DOHH2 (cell line): ENCODE results near the gene GIT1.

Experiments used
- H3F3A ChIP-seq: fragments of 200-600 bp; sonication (generic), shearing (Covaris generic); 2 replicates; pipeline ENCODE4 v1.6.0; 2016; ENCODE audit warnings: antibody characterized with exemption, mild to moderate bottlenecking; ENCODE audit not compliant: control insufficient read depth, insufficient read depth
- H3K27ac ChIP-seq: fragments of 200-600 bp; sonication (generic); 2 replicates; pipeline ENCODE4 v1.5.1; 2014; ENCODE audit warnings: low read depth, mild to moderate bottlenecking, low read length, moderate library complexity
- H3K27me3 ChIP-seq: fragments of 200-600 bp; sonication (generic); 2 replicates; pipeline ENCODE4 v1.6.1; 2014; ENCODE audit warnings: mild to moderate bottlenecking, low read length, mixed read lengths; ENCODE audit not compliant: control insufficient read depth
- H3K36me3 ChIP-seq: fragments of 200-600 bp; sonication (generic); 2 replicates; pipeline ENCODE4 v1.6.1; 2014; ENCODE audit warnings: mild to moderate bottlenecking, low read length, moderate library complexity, mixed read lengths; ENCODE audit not compliant: control insufficient read depth
- H3K4me1 ChIP-seq: fragments of 200-600 bp; sonication (generic); 2 replicates; pipeline ENCODE4 v1.6.1; 2014; ENCODE audit warnings: mild to moderate bottlenecking, low read length, mixed read lengths; ENCODE audit not compliant: control insufficient read depth
- H3K4me2 ChIP-seq: fragments of 200-600 bp; sonication (generic); 2 replicates; pipeline ENCODE4 v1.6.0; 2014; ENCODE audit warnings: mild to moderate bottlenecking, low read length, moderate library complexity
- H3K4me3 ChIP-seq: fragments of 200-600 bp; sonication (generic); 2 replicates; pipeline ENCODE4 v1.5.1; 2014; ENCODE audit warnings: mild to moderate bottlenecking, low read length, mixed read lengths
- H3K79me2 ChIP-seq: fragments of 200-600 bp; sonication (generic); 2 replicates; pipeline ENCODE4 v1.6.1; 2014; ENCODE audit warnings: mild to moderate bottlenecking, low read length, mixed read lengths; ENCODE audit not compliant: control insufficient read depth
- H3K9me2 ChIP-seq: fragments of 200-600 bp; sonication (generic); replicated peaks from 2 replicates; pipeline ENCODE4 v1.6.1; 2014; ENCODE audit warnings: mild to moderate bottlenecking, low read length, mixed read lengths; ENCODE audit not compliant: control insufficient read depth
- H3K9me3 ChIP-seq: fragments of 200-600 bp; sonication (generic); 2 replicates; pipeline ENCODE4 v1.6.1; 2014; ENCODE audit warnings: antibody characterized with exemption, low read length, mixed read lengths; ENCODE audit not compliant: control insufficient read depth, insufficient read depth
- H4K20me1 ChIP-seq: fragments of 200-600 bp; sonication (generic); 2 replicates; pipeline ENCODE4 v1.6.0; 2014; ENCODE audit warnings: low read depth, mild to moderate bottlenecking, antibody characterized with exemption, low read length, moderate library complexity; ENCODE audit not compliant: control insufficient read depth, insufficient read depth
- EZH2phosphoT487 ChIP-seq: fragments of 200-600 bp; sonication (generic); IDR thresholded peaks from 2 replicates; pipeline ENCODE4 v1.6.1; 2017; ENCODE audit warnings: borderline replicate concordance, mild to moderate bottlenecking, antibody characterized with exemption, low read length, moderate library complexity, mixed read lengths
- TF ChIP-seq, protein P1 (sequence below): fragments of 200-600 bp; sonication (generic); IDR thresholded peaks from one replicate; pipeline ENCODE4 v1.5.1; 2014; ENCODE audit warnings: antibody characterized with exemption, mild to moderate bottlenecking, low read depth, low read length; ENCODE audit not compliant: poor library complexity, severe bottlenecking

GIT1 gene

DNA sequence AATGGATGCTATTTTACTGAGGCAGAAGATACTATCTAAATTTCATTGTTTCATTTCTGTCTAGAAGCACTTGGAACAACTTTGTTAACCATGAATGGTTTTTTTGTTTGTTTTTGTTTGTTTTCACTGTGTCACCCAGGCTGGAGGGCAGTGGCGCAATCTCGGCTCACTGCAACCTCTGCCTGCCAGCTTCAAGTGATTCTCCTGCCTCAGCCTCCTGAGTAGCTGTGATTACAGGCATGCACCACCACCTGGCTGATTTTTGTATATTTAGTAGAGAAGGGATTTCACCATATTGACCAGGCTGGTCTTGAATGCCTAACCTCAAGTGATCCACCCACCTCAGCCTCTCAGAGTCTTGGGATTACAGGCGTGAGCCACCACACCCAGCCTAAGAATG, 63.1 kb downstream of the GIT1 start:
- Histone ChIP-seq H3K36me3 (peaks cover 55% of the 10 kb centered on the region), H3K9me2 (no peaks in the 10 kb centered on the region), H3K4me1 (no peaks in the 10 kb centered on the region), H3F3A (no peaks in the 10 kb centered on the region), H4K20me1 (no peaks in the 10 kb centered on the region), H3K4me2 (no peak overlapping the region), H3K27me3 (no peaks in the 10 kb centered on the region), H3K4me3 (no peak overlapping the region), H3K27ac (no peak overlapping the region), H3K79me2 (no peaks in the 10 kb centered on the region), H3K9me3 (no peaks in the 10 kb centered on the region)
- TF ChIP-seq, protein P1, sequence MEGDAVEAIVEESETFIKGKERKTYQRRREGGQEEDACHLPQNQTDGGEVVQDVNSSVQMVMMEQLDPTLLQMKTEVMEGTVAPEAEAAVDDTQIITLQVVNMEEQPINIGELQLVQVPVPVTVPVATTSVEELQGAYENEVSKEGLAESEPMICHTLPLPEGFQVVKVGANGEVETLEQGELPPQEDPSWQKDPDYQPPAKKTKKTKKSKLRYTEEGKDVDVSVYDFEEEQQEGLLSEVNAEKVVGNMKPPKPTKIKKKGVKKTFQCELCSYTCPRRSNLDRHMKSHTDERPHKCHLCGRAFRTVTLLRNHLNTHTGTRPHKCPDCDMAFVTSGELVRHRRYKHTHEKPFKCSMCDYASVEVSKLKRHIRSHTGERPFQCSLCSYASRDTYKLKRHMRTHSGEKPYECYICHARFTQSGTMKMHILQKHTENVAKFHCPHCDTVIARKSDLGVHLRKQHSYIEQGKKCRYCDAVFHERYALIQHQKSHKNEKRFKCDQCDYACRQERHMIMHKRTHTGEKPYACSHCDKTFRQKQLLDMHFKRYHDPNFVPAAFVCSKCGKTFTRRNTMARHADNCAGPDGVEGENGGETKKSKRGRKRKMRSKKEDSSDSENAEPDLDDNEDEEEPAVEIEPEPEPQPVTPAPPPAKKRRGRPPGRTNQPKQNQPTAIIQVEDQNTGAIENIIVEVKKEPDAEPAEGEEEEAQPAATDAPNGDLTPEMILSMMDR, result no peak
- TF ChIP-seq EZH2phosphoT487, result no peak

GRCh38 chr17:29524692-29525091, 64.8 kb downstream of the GIT1 start:
- H3F3A ChIP-seq, result peaks cover 3% of the 10 kb centered on the region; the same call in 1 of the 2 replicates
- no peaks in the 10 kb centered on the region for H3K9me2 ChIP-seq
- peaks cover 56% of the 10 kb centered on the region for H3K36me3 ChIP-seq
- H4K20me1 ChIP-seq, result no peaks in the 10 kb centered on the region
- no peak overlapping the region for H3K27ac ChIP-seq
- no peak overlapping the region for H3K4me2 ChIP-seq
- TF ChIP-seq, protein P1, result no peak
- TF ChIP-seq EZH2phosphoT487, result no peak
- H3K79me2 ChIP-seq, result no peaks in the 10 kb centered on the region
- H3K4me3 ChIP-seq, result no peak overlapping the region
- no peaks in the 10 kb centered on the region for H3K4me1 ChIP-seq
- H3K9me3 ChIP-seq, result no peaks in the 10 kb centered on the region
- H3K27me3 ChIP-seq, result no peaks in the 10 kb centered on the region
